Pancreas (tissue), 10 donors: ENCODE results near the gene TXNDC16. TPM values are rescaled to one million over a fixed set of nuclear protein-coding genes. Genes with fewer than 3 reads are reported as not detected.

Experiments used
- ATAC-seq, 4 donors: fragments of 200-7000 bp; cut with Tn5 transposase; one replicate each; pipeline versions ENCODE4 v1.8.0 to v1.9.1; 2020; ENCODE audit warnings: mild to moderate bottlenecking in 4 of 4, moderate library complexity in 4 of 4
- DNase-seq, 6 donors: peaks; one replicate each; pipeline ENCODE4 v3.0.0-alpha.2; 2020
- FAIRE-seq: peaks from 2 replicates; lab custom pipeline; 2012; peaks lifted over from hg19 to GRCh38; lab: Jason Lieb, UNC
- H3K27ac ChIP-seq, 4 donors: fragments of 200-600 bp; sonication (generic); 1 replicate in 3 of 4; 2 replicates in 1 of 4; pipeline versions ENCODE4 v1.5.0 to v1.8.0; 2020
- H3K27me3 ChIP-seq, 4 donors: fragments of 200-600 bp; one replicate each; pipeline ENCODE4 v1.8.0; 2021
- H3K36me3 ChIP-seq, 3 donors: fragments of 200-600 bp; sonication (generic) in 1 of 3; one replicate each; pipeline versions ENCODE4 v1.5.0 to v1.8.0; 2020 to 2021
- H3K4me1 ChIP-seq, 3 donors: fragments of 200-600 bp; one replicate each; pipeline ENCODE4 v1.8.0; 2021
- H3K4me3 ChIP-seq, 4 donors: fragments of 200-600 bp; sonication (generic) in 2 of 4; one replicate each; pipeline versions ENCODE4 v1.5.0 to v1.8.0; 2020 to 2021
- H3K9me3 ChIP-seq, 4 donors: fragments of 200-600 bp; one replicate each; pipeline ENCODE4 v1.8.0; 2021
- CTCF ChIP-seq, 4 donors: fragments of 200-600 bp; sonication (generic) in 3 of 4; IDR thresholded peaks; one replicate each; pipeline versions ENCODE4 v1.5.0 to v1.8.0; 2021; ENCODE audit warnings: antibody characterized with exemption in 4 of 4
- WGBS, 2 donors: extraction: QIAGEN DNeasy Blood & Tissue Kit; methylation state at CpG; one replicate each; pipeline ENCODE4 v1.1.7; 2013; 5-methylcytosine and 5-hydroxymethylcytosine counted together
- intact Hi-C, 3 donors: fragments of 100-400 bp; cut with DNase I; formaldehyde crosslinking; loops; one replicate each; pipeline versions ENCODE4 v1.11.1 to v1.14.2; 2022
- polyA plus RNA-seq, 2 donors: library from polyadenylated mRNA; stranded (reverse); fragments of 200-250 nt; gene quantifications; one replicate each; pipeline ENCODE4 v1.2.3, GENCODE V29; 2013
- total RNA-seq, 6 donors: library from RNA; stranded (reverse); fragmentation: NEBNext Ultra II Directional in 4 of 6; extraction: Animal tissue kit (Norgen Biotek cat#: 25700) in 4 of 6; gene quantifications; one replicate each; pipeline versions ENCODE4 v1.2.1 to v1.2.4, GENCODE V29; 2021 to 2023
- donor health status: healthy with polysubstance abuse.
- donor health status: DM: no; HTN: no; CAD: no; lungs with moderate emphysema.
- donor health status: DM: no; HTN: no; CAD: no.
- donor health status: control.
- donor health status: control.
- donor health status: Bipolar disorder and iron deficiency.
- donor health status: DM: yes; HTN: yes; CAD: no.
- donor health status: DM: no; HTN: no; CAD: no.
- donor health status: DM: no; HTN: no; CAD: no.
- donor health status: DM: yes; HTN: yes; CAD: no.

The TXNDC16 gene
- total and polyA plus RNA-seq, 8 donors = 1.1 to 7.4 (median 4.1) TPM

GRCh38 chr14:52545584-52546317, 6.6 kb downstream of the TXNDC16 start:
- no peak overlapping the region for H3K4me3 ChIP-seq
- no peak overlapping the region for H3K27ac ChIP-seq
- H3K9me3 ChIP-seq = no peaks in the 10 kb centered on the region
- DNase-seq (no peak), FAIRE-seq (no peak), ATAC-seq (no peak)
- intact Hi-C loops = no loop called here
- H3K27me3 ChIP-seq = no peaks in the 10 kb centered on the region
- peaks cover 0 to 5% (median 0%) of the 10 kb centered on the region in 3 donors for H3K36me3 ChIP-seq
- WGBS, 2 donors = 82 to 84% methylated on average over 7 of the region's 7 CpGs
- TF ChIP-seq CTCF (IDR thresholded peaks at IDR 0.05) = no peak
- H3K4me1 ChIP-seq = peaks cover 3 to 4% (median 4%) of the 10 kb centered on the region in 3 donors

DNA sequence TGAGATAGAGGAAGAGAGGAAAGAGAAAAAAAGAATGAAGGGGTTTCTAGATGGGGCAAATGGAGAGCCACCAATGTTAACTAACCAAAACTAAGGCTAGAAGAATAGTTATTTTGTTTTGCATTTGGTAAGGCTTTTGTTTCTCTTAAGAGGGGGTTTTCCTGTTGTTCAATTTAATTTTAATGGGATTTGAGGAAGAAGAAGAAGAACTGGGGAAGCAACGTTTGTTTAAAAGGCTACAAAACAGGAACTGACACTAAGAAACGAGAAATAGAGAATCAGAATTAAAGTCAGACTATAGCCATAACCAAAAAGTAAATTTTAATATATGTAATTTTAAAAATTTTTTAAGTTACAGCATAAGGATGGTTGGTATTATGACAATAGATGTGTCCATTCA, 13.7 kb downstream of the TXNDC16 start:
- Histone ChIP-seq H3K27ac (no peak overlapping the region), H3K36me3 (peaks cover 0 to 14% (median 3%) of the 10 kb centered on the region in 3 donors), H3K4me1 (no peaks in the 10 kb centered on the region), H3K4me3 (no peak overlapping the region), H3K27me3 (no peaks in the 10 kb centered on the region), H3K9me3 (no peaks in the 10 kb centered on the region)
- no peak for FAIRE-seq
- WGBS, 2 donors = 80 to 83% methylated on average over 2 of the region's 2 CpGs
- no peak for DNase-seq
- no peak for ATAC-seq
- TF ChIP-seq CTCF (IDR thresholded peaks at IDR 0.05) = no peak
- intact Hi-C loops = no loop called here

GRCh38 chr14:52536269-52536668, 16.0 kb downstream of the TXNDC16 start:
- intact Hi-C loops = no loop called here
- H3K27me3 ChIP-seq = no peaks in the 10 kb centered on the region
- H3K4me1 ChIP-seq = no peaks in the 10 kb centered on the region
- no peak for TF ChIP-seq CTCF (IDR thresholded peaks at IDR 0.05)
- peaks cover 0 to 8% (median 3%) of the 10 kb centered on the region in 3 donors for H3K36me3 ChIP-seq
- no peaks in the 10 kb centered on the region for H3K9me3 ChIP-seq
- DNase-seq (no peak), FAIRE-seq (no peak), ATAC-seq (no peak)
- 89 to 90% methylated on average over 3 of the region's 3 CpGs for WGBS, 2 donors
- no peak overlapping the region for H3K27ac ChIP-seq
- no peak overlapping the region for H3K4me3 ChIP-seq

DNA sequence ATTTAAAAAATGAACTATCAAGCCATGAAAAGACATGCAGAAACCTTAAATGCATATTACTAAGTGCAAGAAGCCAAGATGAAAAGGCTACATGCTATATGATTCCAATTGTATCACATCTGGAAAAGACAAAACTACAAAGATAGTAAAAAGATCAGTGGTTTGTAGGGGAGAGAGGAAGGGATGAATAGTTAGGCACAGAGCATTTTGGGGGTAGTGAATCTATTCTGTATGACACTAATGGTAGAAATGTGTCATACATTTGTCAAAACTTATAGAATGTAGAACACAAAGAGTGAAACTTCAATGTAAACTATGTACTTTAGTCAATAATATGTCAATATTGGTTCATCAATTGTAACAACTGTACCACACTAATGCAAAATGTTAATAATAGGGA, 20.8 kb downstream of the TXNDC16 start:
- intact Hi-C loops = no loop called here
- no peak for TF ChIP-seq CTCF (IDR thresholded peaks at IDR 0.05)
- Histone ChIP-seq H3K36me3 (peaks cover 0 to 8% (median 3%) of the 10 kb centered on the region in 3 donors), H3K4me3 (no peak overlapping the region), H3K27me3 (no peaks in the 10 kb centered on the region), H3K27ac (no peak overlapping the region), H3K4me1 (no peaks in the 10 kb centered on the region), H3K9me3 (no peaks in the 10 kb centered on the region)
- ATAC-seq (no peak), DNase-seq (no peak), FAIRE-seq (no peak)

- no peak overlapping the region for H3K27ac ChIP-seq
- no peaks in the 10 kb centered on the region for H3K27me3 ChIP-seq
- no peak for DNase-seq
- H3K9me3 ChIP-seq = no peaks in the 10 kb centered on the region
- no peak for FAIRE-seq
- TF ChIP-seq CTCF (IDR thresholded peaks at IDR 0.05) = no peak
- H3K4me3 ChIP-seq = no peak overlapping the region
- no peaks in the 10 kb centered on the region for H3K4me1 ChIP-seq
- 92 to 93% methylated on average over 4 of the region's 4 CpGs for WGBS, 2 donors
- no peaks in the 10 kb centered on the region for H3K36me3 ChIP-seq
- intact Hi-C loops = no loop called here
- no peak for ATAC-seq
Observed at GRCh38 chr14:52527052-52527451, 25.3 kb downstream of the TXNDC16 start.
